Karpas-422 (cell line): Measurements from ENCODE around the gene LTC4S. TPM values are rescaled to one million over a fixed set of nuclear protein-coding genes. Genes with fewer than 3 reads are reported as not detected.

ENCODE experiments used
- DNase-seq: peaks from one replicate; pipeline ENCODE4 v3.0.0-alpha.2; 2015
- H2AFZ ChIP-seq: fragments of 200-600 bp; sonication (generic); 2 replicates; pipeline ENCODE4 v1.6.1; 2014; ENCODE audit warnings: antibody characterized with exemption, low read length, mixed read lengths
- H3K27ac ChIP-seq: fragments of 200-600 bp; sonication (generic); 2 replicates; pipeline ENCODE4 v1.5.1; 2014; ENCODE audit warnings: mild to moderate bottlenecking, low read length, moderate library complexity
- H3K27me3 ChIP-seq: fragments of 200-600 bp; sonication (generic); 2 replicates; pipeline ENCODE4 v1.6.1; 2014; ENCODE audit warnings: low read length, mixed read lengths
- H3K36me3 ChIP-seq: fragments of 200-600 bp; sonication (generic); 2 replicates; pipeline ENCODE4 v1.6.1; 2014; ENCODE audit warnings: low read length, mixed read lengths; ENCODE audit not compliant: insufficient read depth
- H3K4me1 ChIP-seq: fragments of 200-600 bp; sonication (generic); 2 replicates; pipeline ENCODE4 v1.6.1; 2014; ENCODE audit warnings: mild to moderate bottlenecking, low read length, mixed read lengths
- H3K4me2 ChIP-seq: fragments of 200-600 bp; sonication (generic); 2 replicates; pipeline ENCODE4 v1.6.1; 2014; ENCODE audit warnings: low read length, low read depth, mild to moderate bottlenecking; ENCODE audit not compliant: poor library complexity, severe bottlenecking
- H3K4me3 ChIP-seq: fragments of 200-600 bp; sonication (generic); 2 replicates; pipeline ENCODE4 v1.5.1; 2014; ENCODE audit warnings: mild to moderate bottlenecking, antibody characterized with exemption, low read length, mixed read lengths
- H3K79me2 ChIP-seq: fragments of 200-600 bp; sonication (generic); 2 replicates; pipeline ENCODE4 v1.6.1; 2014; ENCODE audit warnings: mild to moderate bottlenecking, low read length, mixed read lengths
- H3K9ac ChIP-seq: fragments of 200-600 bp; sonication (generic); 2 replicates; pipeline ENCODE4 v1.6.0; 2014; ENCODE audit warnings: low read length
- H3K9me2 ChIP-seq: fragments of 200-600 bp; sonication (generic), shearing (Covaris generic); replicated peaks from 2 replicates; pipeline ENCODE4 v1.6.0; 2014; ENCODE audit warnings: mild to moderate bottlenecking, low read length, moderate library complexity; ENCODE audit not compliant: insufficient read depth
- H3K9me3 ChIP-seq: fragments of 300-700, 200-600 bp; sonication (generic); 2 replicates; pipeline ENCODE4 v1.6.1; 2014; ENCODE audit warnings: low read length, mixed read lengths
- H4K20me1 ChIP-seq: fragments of 200-600 bp; sonication (generic); 2 replicates; pipeline ENCODE4 v1.6.1; 2014; ENCODE audit warnings: mild to moderate bottlenecking, antibody characterized with exemption, low read length, low read depth; ENCODE audit not compliant: insufficient read depth
- total RNA-seq: library from RNA; depleted of rRNA; stranded (reverse); fragments of >200 nt; shearing (Covaris generic); gene quantifications from 2 replicates; pipeline ENCODE4 v1.2.3, GENCODE V29; 2014; ENCODE audit warnings: low replicate concordance

Gene LTC4S
- total RNA-seq, 1 experiment from 2014 or later = not detected

DNA sequence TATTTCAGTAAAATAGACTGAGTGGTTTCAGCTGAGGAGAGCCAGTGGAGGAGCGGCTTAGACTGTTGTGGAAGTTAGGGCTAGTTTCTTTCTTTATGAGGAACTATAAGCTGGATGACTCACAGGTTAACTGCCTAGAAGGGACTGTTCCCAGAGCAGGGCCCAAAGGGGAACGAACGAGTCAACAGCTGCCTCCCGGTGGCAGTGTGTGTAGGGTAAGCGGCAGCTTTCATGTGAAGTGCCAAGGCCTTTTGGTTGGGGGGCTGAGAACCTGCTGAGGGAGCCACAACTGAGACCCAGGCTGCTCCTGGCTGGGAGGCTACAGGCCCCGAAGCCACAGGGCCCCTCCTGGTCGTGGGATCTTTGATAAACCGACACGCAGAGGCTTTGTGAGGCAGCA is 33.9 kb downstream of the LTC4S start:
- peaks cover 9% of the 10 kb centered on the region for H3K79me2 ChIP-seq
- H4K20me1 ChIP-seq = peaks cover 5% of the 10 kb centered on the region; the same call in 1 of the 2 replicates

DNA sequence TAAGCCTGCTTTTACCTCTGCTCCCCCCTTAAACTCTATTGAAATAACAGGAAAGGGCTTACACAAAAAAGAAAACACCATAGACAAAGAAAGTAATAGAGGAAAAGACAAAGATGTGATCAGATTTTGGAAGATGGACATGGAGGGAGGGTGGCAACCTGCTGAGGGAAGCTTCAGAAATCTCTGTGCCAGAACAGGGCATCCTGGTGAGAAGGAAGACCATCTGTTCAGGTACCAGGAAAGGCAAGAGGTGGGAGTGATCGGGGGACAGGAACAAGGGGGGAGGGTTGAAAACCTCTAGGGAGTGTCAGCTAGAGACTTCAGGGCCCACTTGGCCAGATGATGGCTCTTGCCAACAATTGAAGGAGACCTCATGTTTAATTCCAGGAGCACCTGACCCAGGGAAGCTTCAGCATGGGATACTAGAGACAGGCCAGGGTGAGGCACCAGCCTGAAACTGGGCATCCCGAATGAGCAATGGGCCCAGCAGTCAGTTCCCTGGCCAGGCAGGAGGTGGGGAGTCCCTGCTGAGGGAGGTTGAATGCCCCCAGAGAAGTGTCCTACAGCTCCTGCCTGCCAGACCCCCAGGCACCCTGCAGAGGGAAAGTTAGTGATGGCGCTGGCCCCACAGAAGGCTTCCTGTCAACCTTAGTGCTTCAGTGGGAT is 35.1 kb downstream of the LTC4S start:
- H2AFZ ChIP-seq = no peak overlapping the region
- DNase-seq = no peak
- no peaks in the 10 kb centered on the region for H3K9me2 ChIP-seq
- H3K4me2 ChIP-seq = no peak overlapping the region
- no peaks in the 10 kb centered on the region for H3K9me3 ChIP-seq
- no peak overlapping the region for H3K9ac ChIP-seq
- H3K4me1 ChIP-seq = no peaks in the 10 kb centered on the region
- no peak overlapping the region for H3K4me3 ChIP-seq
- H3K27ac ChIP-seq = no peak overlapping the region
- peaks cover 25% of the 10 kb centered on the region; the same call in 1 of the 2 replicates for H3K36me3 ChIP-seq
- no peaks in the 10 kb centered on the region for H3K27me3 ChIP-seq
- H3K79me2 ChIP-seq = no peaks in the 10 kb centered on the region
- no peaks in the 10 kb centered on the region for H4K20me1 ChIP-seq

More for the DNA sequence above, 33.9 kb downstream of the LTC4S start:
- Histone ChIP-seq H3K9ac (no peak overlapping the region), H2AFZ (no peak overlapping the region), H3K9me2 (no peaks in the 10 kb centered on the region), H3K36me3 (peaks cover 22% of the 10 kb centered on the region; the same call in 1 of the 2 replicates), H3K4me2 (no peak overlapping the region), H3K27me3 (no peaks in the 10 kb centered on the region), H3K4me1 (no peaks in the 10 kb centered on the region), H3K9me3 (no peaks in the 10 kb centered on the region), H3K27ac (no peak overlapping the region), H3K4me3 (no peak overlapping the region)
- DNase-seq = no peak

DNA sequence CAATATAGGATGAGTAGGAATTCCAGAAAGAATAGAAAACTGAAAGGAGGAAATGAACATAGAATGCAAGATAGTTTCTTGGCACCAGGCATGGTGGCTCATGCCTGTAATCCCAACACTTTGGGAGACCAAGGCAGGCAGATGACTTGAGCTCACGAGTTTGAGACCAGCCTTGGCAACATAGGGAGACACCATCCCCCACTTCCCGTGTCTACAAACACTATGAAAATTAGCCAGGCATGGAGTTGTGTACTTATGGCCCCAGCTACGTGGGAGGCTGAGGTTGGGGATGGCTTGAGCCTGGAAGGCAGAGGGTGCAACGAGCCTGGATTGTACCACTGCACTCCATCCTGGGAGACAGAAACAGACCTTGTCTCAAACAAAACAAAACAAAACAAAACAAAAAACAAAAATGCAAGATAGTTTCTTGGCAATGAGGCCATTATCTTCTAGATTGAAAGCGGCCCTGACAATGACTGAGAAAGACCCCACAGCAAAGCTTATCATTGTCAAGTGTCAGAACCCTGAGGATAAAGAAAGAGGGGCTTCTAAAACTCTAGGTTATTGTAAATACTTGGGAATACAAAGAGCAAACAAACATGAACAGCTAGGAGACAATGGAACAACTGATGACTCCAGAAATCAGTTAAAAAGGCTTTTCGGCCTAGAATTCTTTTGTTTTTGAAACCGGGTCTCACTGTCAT is 36.1 kb downstream of the LTC4S start:
- no peaks in the 10 kb centered on the region for H3K9me2 ChIP-seq
- H3K4me1 ChIP-seq = no peaks in the 10 kb centered on the region
- H3K36me3 ChIP-seq = peaks cover 16% of the 10 kb centered on the region; the same call in 1 of the 2 replicates
- no peak overlapping the region for H2AFZ ChIP-seq
- no peaks in the 10 kb centered on the region for H4K20me1 ChIP-seq
- no peak overlapping the region for H3K27ac ChIP-seq
- no peak overlapping the region for H3K4me2 ChIP-seq
- H3K9ac ChIP-seq = no peak overlapping the region
- H3K27me3 ChIP-seq = no peaks in the 10 kb centered on the region
- no peak overlapping the region for H3K4me3 ChIP-seq
- DNase-seq = no peak
- no peaks in the 10 kb centered on the region for H3K9me3 ChIP-seq
- H3K79me2 ChIP-seq = no peaks in the 10 kb centered on the region

DNA sequence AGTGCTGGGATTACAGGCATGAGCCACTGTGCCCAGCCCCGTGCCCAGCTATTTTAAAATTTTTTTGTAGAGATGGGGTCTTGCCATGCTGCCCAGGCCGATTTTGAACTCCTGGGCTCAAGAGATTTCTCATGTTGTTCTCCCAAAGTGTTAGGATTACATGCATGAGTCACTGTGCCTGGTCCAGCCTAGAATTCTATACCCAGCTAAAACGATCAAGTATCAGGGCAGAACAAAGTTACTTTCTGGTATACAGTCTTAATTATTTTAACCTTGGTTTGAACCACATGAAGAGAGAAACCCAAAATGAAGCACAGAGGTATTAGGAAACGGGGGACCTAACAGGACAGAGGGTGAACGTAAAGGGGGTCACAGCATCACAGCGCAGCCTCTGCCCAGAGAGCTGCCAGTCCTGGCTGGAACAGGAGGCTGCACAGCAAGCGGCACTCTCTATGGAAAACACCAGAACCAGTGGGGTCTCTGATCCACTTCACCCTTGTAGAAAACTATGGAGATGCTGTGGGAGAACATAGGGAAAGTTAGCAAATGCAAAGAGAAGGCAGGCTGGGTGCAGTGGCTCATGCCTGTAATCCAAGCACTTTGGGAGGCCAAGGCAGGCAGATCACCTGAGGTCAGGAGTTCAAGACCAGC is 37.2 kb downstream of the LTC4S start:
- Histone ChIP-seq H3K79me2 (no peaks in the 10 kb centered on the region), H3K27me3 (no peaks in the 10 kb centered on the region), H3K27ac (no peak overlapping the region), H3K36me3 (peaks cover 13% of the 10 kb centered on the region; the same call in 1 of the 2 replicates), H3K9ac (no peak overlapping the region), H3K4me2 (no peak overlapping the region), H3K4me3 (no peak overlapping the region), H2AFZ (no peak overlapping the region), H3K9me2 (no peaks in the 10 kb centered on the region), H3K4me1 (no peaks in the 10 kb centered on the region), H3K9me3 (no peaks in the 10 kb centered on the region), H4K20me1 (no peaks in the 10 kb centered on the region)
- no peak for DNase-seq

DNA sequence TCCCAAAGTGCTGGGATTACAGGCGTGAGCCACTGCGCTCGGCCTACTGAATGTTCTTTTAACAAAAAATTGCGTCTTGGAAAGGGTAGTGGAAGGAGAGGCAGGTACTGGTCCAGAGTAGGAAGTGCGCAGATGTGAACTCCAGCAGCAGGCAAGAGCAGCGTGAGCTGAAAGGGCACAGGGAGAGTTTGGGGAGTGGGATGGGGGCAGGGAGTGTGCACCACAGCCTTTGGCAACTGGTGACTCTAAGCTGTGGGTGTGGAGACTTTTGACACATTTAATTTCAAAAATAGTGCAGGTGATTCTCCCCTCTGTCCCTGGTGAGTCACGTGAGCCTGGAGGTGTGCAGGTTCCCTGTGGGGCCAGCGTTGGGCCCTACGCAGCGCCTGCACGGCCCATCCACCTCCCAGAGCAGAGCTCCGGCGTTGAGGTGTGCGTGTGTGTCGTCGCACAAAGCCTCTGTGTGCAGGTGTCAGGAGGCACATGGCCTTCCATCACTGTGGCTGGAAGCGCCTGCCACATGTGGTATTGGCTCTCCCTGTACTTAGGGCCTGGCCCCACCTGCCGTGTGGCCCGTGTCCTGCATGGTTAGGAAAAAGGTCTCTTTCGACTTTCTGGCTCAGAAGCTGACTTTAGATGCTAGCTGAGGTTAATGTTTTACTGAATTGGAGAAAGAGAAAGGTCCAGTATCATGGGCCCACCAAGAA is 38.4 kb downstream of the LTC4S start:
- Histone ChIP-seq H3K9me3 (no peaks in the 10 kb centered on the region), H3K4me1 (no peaks in the 10 kb centered on the region), H4K20me1 (no peaks in the 10 kb centered on the region), H3K27me3 (no peaks in the 10 kb centered on the region), H3K9me2 (no peaks in the 10 kb centered on the region), H3K9ac (no peak overlapping the region), H3K4me3 (no peak overlapping the region), H3K36me3 (peaks cover 18% of the 10 kb centered on the region; the same call in 1 of the 2 replicates), H3K79me2 (no peaks in the 10 kb centered on the region), H3K4me2 (no peak overlapping the region), H2AFZ (no peak overlapping the region), H3K27ac (no peak overlapping the region)
- DNase-seq = no peak

DNA sequence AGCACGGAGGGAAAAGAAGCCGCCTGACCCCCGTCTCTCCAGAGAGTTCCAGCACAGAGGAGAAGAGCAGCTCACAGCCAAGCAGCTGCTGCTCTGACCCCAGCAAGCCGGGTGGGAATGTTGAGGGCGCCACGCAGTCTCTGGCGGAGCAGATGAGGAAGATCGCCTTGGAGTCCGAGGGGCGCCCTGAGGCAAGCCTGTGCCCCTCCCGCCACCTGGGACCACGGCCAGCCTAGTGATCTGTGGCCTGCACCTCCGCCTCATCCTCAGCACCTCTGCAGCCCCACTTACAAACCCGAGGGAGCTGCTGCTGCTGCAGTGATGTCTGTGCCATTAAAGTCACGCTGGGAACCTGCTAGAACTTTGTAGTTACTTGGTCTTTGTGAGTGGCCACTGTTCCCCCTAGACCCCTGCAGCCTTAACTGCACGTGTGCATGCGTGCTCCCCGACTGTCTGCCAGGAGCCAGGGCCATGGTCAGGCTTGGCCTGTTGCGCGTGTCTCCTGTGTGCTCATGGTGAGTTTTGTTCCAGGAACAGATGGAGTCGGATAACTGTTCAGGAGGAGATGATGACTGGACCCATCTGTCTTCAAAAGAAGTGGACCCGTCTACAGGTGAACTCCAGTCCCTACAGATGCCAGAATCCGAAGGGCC is 39.4 kb downstream of the LTC4S start:
- peaks cover 24% of the 10 kb centered on the region; the same call in 1 of the 2 replicates for H3K36me3 ChIP-seq

DNA sequence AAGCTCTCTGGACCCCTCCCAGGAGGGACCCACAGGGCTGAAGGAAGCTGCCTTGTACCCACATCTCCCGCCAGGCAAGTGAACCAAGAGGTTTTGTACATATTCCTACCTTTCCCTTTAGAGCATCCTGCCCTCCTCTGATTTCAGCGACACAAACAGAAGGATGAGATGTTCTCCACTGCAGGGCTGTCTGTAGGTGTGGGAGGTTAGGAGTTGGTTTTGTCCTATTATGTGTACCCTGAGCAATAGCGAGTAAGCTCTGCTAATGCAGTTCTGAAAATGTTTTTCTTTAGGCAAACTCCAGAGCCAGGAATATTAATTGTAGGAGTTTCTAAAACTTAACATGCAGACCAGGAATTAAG is 39.9 kb downstream of the LTC4S start:
- no peaks in the 10 kb centered on the region for H3K4me1 ChIP-seq

More for the DNA sequence above, 39.4 kb downstream of the LTC4S start:
- no peaks in the 10 kb centered on the region for H4K20me1 ChIP-seq
- H3K9me2 ChIP-seq = no peaks in the 10 kb centered on the region
- no peaks in the 10 kb centered on the region for H3K4me1 ChIP-seq
- H3K9ac ChIP-seq = no peak overlapping the region
- no peak overlapping the region for H3K4me3 ChIP-seq
- no peaks in the 10 kb centered on the region for H3K79me2 ChIP-seq
- no peak for DNase-seq
- no peaks in the 10 kb centered on the region for H3K27me3 ChIP-seq
- no peak overlapping the region for H2AFZ ChIP-seq
- H3K9me3 ChIP-seq = no peaks in the 10 kb centered on the region
- H3K27ac ChIP-seq = no peak overlapping the region
- H3K4me2 ChIP-seq = no peak overlapping the region

More for the DNA sequence above, 39.9 kb downstream of the LTC4S start:
- Histone ChIP-seq H3K4me2 (no peak overlapping the region), H3K9me2 (no peaks in the 10 kb centered on the region), H3K9ac (no peak overlapping the region), H3K9me3 (no peaks in the 10 kb centered on the region), H2AFZ (no peak overlapping the region), H3K27me3 (no peaks in the 10 kb centered on the region), H3K36me3 (peaks cover 24% of the 10 kb centered on the region; the same call in 1 of the 2 replicates), H3K4me3 (no peak overlapping the region), H3K79me2 (no peaks in the 10 kb centered on the region), H4K20me1 (no peaks in the 10 kb centered on the region), H3K27ac (no peak overlapping the region)
- DNase-seq = no peak
